ENCODE results near the gene PCDHAC2.

Gene PCDHAC2, protein sequence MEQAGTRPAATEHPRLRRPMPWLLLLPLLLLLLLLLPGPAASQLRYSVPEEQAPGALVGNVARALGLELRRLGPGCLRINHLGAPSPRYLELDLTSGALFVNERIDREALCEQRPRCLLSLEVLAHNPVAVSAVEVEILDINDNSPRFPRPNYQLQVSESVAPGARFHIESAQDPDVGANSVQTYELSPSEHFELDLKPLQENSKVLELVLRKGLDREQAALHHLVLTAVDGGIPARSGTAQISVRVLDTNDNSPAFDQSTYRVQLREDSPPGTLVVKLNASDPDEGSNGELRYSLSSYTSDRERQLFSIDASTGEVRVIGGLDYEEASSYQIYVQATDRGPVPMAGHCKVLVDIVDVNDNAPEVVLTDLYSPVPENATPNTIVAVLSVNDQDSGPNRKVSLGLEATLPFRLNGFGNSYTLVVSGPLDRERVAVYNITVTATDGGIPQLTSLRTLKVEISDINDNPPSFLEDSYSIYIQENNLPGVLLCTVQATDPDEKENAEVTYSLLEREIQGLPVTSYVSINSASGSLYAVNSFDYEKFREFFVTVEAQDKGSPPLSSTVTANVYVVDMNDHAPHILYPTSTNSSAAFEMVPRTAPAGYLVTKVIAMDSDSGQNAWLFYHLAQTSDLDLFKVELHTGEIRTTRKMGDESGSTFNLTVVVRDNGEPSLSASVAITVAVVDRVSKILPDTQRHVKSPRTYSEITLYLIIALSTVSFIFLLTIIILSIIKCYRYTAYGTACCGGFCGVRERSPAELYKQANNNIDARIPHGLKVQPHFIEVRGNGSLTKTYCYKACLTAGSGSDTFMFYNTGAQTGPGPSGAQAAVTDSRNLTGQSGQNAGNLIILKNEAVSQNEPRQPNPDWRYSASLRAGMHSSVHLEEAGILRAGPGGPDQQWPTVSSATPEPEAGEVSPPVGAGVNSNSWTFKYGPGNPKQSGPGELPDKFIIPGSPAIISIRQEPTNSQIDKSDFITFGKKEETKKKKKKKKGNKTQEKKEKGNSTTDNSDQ

GRCh38 chr5:140966293-140967225, at the start of gene PCDHAC2:
Gene PCDHAC2, plus strand, starts transcription at chr5:140966476. Its CDS starts 291 bp downstream, at chr5:140966767.
- Histone ChIP-seq H3K9ac (ENCODE audit: low read depth, low read length) (peak within 1 kb of the TSS; percentile 73), H3K9me3 (ENCODE audit: control insufficient read depth, insufficient read depth, low read length) (no peaks in the 10 kb centered on the region), H3K4me1 (ENCODE audit: insufficient read depth, low read length) (peaks cover 27% of the 10 kb centered on the region), H3K36me3 (ENCODE audit: insufficient read depth, low read length) (no peaks in the 10 kb centered on the region)

DNA sequence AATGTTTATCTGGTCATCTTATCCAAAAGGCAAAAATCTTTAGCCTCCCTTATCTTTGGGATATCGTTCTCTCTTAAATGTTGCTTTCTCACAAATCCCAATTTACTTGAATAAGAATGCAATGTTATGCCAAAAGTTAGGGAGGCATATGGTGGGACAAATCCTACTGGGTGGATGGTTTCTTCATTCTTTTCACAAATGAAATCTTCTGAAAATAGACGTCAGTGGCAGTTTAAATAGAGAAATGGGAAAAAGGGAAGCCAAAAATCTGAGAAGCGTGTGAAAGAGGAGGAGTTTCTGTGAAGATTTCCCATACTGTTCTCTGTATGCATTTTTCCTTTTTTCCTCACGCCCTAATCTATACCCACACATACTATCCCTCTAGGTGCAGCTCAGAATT, 42.7 kb upstream of the PCDHAC2 start:
- H3K9ac ChIP-seq (ENCODE audit: low read depth, low read length): no peak overlapping the region
- H3K36me3 ChIP-seq (ENCODE audit: insufficient read depth, low read length): no peaks in the 10 kb centered on the region
- H3K4me1 ChIP-seq (ENCODE audit: insufficient read depth, low read length): no peaks in the 10 kb centered on the region
- no peaks in the 10 kb centered on the region for H3K9me3 ChIP-seq (ENCODE audit: control insufficient read depth, insufficient read depth, low read length)

DNA sequence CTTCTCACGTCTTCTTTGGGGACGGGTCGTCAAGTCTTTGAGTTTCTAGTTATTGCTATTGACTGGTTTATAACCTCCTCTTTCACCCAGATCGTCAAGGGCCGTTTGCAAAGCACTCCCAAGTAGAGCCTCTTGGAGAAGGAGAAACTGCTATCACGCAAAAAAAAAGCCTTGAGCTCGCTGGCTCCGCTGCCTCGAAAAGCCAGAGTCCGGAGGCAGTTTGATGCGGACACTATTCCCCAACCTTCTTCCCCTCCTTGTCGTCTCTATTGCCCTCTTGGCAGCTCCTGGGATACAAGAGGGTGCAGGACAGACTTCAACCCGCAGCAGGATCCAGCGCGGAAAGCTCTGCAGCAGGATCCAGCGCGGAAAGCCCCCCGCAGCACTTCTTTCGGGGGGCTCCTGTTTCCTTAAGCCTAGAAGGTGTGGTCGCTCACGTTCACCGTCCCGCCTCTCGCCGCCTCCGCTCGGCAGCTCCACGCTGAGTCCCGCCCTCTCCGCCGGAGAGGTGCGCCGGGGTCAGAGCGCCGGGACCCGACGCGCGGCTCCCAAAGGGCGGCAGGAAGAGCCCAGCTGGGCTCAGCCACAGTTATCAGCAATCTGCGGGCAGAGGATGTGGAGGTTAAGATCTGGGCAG, 40.4 kb upstream of the PCDHAC2 start, which contains the start of gene PCDHAC1:
TSS of gene PCDHAC1 (plus strand) at position 494 of the 637 bp plus-strand sequence. CDS start 594 bp downstream, outside the sequence.
- Histone ChIP-seq H3K9ac (ENCODE audit: low read depth, low read length) (peak within 1 kb of the TSS; percentile 92), H3K9me3 (ENCODE audit: control insufficient read depth, insufficient read depth, low read length) (no peaks in the 10 kb centered on the region), H3K4me1 (ENCODE audit: insufficient read depth, low read length) (no peaks in the 10 kb centered on the region), H3K36me3 (ENCODE audit: insufficient read depth, low read length) (no peaks in the 10 kb centered on the region)

DNA sequence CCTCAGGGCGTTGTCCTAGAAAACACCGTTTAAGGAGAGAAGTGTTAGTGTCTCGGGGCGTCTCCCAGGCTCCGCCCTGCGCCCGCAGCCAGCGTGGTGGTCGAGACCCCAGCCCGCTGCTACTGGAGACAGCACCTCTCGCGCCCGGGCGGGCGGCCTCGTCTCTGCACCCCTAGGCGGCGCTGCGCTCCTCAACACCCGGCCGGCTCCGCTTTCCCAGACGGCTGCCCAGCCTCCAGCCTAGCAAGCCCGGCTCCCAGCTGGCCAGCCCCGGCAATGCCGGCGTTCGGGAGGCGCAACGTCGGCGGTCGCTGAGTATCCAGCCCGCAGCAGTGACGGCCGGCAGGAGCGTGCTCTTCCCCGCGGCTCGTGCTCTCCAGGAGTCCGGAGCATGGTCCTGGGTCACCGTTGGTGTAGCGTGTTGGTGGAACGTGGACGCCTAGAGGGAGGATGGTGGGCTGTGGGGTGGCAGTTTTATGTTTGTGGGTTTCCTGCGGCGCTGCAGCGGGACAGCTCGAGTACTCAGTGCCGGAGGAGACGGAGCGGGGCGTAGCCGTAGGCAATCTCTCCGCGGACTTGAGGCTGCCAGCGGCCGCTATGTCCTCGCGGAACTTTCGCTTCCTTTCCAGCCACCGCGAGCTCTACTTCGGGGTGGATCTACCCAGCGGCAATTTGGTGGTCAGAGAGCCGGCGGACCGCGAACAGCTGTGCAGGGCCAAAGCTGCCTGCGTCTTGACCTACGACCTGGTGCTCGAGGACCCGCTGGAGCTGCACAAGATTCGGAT, 39.6 kb upstream of the PCDHAC2 start:
- Histone ChIP-seq H3K36me3 (ENCODE audit: insufficient read depth, low read length) (no peaks in the 10 kb centered on the region), H3K9me3 (ENCODE audit: control insufficient read depth, insufficient read depth, low read length) (no peaks in the 10 kb centered on the region), H3K9ac (ENCODE audit: low read depth, low read length) (peak overlapping the region; percentile 92), H3K4me1 (ENCODE audit: insufficient read depth, low read length) (no peaks in the 10 kb centered on the region)

GRCh38 chr5:140927228-140927573, 39.1 kb upstream of the PCDHAC2 start:
- no peaks in the 10 kb centered on the region for H3K36me3 ChIP-seq (ENCODE audit: insufficient read depth, low read length)

GRCh38 chr5:140934964-140935606, 31.2 kb upstream of the PCDHAC2 start:
- Histone ChIP-seq H3K36me3 (ENCODE audit: insufficient read depth, low read length) (no peaks in the 10 kb centered on the region), H3K9ac (ENCODE audit: low read depth, low read length) (no peak overlapping the region)

More at GRCh38 chr5:140927228-140927573, 39.1 kb upstream of the PCDHAC2 start:
- H3K4me1 ChIP-seq (ENCODE audit: insufficient read depth, low read length): no peaks in the 10 kb centered on the region
- H3K9me3 ChIP-seq (ENCODE audit: control insufficient read depth, insufficient read depth, low read length): no peaks in the 10 kb centered on the region
- H3K9ac ChIP-seq (ENCODE audit: low read depth, low read length): peak overlapping the region; percentile 92

GRCh38 chr5:140946578-140946977, 19.7 kb upstream of the PCDHAC2 start:
- 0 out of 2 replicates have a peak, but pooled peaks cover 2% of the 10 kb centered on the region for H3K9me3 ChIP-seq (ENCODE audit: control insufficient read depth, insufficient read depth, low read length)
- no peaks in the 10 kb centered on the region for H3K4me1 ChIP-seq (ENCODE audit: insufficient read depth, low read length)
- H3K36me3 ChIP-seq (ENCODE audit: insufficient read depth, low read length): no peaks in the 10 kb centered on the region
- H3K9ac ChIP-seq (ENCODE audit: low read depth, low read length): no peak overlapping the region

More at GRCh38 chr5:140934964-140935606, 31.2 kb upstream of the PCDHAC2 start:
- Histone ChIP-seq H3K9me3 (ENCODE audit: control insufficient read depth, insufficient read depth, low read length) (no peaks in the 10 kb centered on the region), H3K4me1 (ENCODE audit: insufficient read depth, low read length) (no peaks in the 10 kb centered on the region)

GRCh38 chr5:140951636-140952035, 14.6 kb upstream of the PCDHAC2 start:
- Histone ChIP-seq H3K9me3 (ENCODE audit: control insufficient read depth, insufficient read depth, low read length) (no peaks in the 10 kb centered on the region), H3K9ac (ENCODE audit: low read depth, low read length) (no peak overlapping the region), H3K36me3 (ENCODE audit: insufficient read depth, low read length) (no peaks in the 10 kb centered on the region), H3K4me1 (ENCODE audit: insufficient read depth, low read length) (no peaks in the 10 kb centered on the region)

DNA sequence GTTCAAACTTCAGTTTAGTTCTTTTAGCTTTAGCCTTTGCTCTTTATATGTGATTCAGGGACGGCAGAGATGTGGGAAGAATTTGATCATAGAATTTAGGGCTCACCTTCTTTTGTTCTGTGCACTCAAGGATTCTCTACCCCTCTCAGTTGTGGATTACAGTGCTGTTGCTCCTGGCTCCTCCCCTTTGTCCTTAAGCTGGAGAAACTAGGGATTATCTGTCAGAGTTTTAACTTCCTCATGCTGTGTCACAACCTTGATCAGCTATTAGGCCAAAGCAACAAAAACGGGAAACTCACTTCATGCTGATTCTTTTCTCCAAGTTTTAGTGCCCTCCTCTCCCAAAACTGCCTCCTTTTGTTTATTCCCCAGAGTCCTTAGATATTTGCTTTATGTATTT, 13.0 kb upstream of the PCDHAC2 start:
- H3K4me1 ChIP-seq (ENCODE audit: insufficient read depth, low read length): no peaks in the 10 kb centered on the region
- H3K36me3 ChIP-seq (ENCODE audit: insufficient read depth, low read length): no peaks in the 10 kb centered on the region
- H3K9me3 ChIP-seq (ENCODE audit: control insufficient read depth, insufficient read depth, low read length): no peaks in the 10 kb centered on the region
- H3K9ac ChIP-seq (ENCODE audit: low read depth, low read length): no peak overlapping the region

DNA sequence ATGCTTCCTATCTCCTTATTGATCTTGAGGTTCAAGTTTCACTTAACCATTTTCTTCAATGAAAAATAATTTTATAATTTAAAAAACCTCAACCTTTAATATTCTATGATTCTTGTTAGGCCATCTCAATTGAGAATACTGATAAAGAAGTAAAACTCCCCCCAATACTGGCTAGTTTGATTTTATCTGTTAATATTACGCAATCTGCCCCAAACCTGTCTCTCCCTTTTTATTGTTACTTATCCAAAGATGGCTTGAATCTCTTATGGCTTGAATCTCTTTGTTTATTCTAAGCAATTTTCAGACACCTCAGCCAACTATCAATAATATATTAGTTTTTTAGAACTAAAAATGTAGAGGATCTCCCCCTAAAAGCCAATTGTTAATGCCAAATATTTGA, 4.1 kb upstream of the PCDHAC2 start:
- Histone ChIP-seq H3K9ac (ENCODE audit: low read depth, low read length) (no peak overlapping the region), H3K4me1 (ENCODE audit: insufficient read depth, low read length) (peaks cover 13% of the 10 kb centered on the region; the same call in 1 of the 2 replicates), H3K9me3 (ENCODE audit: control insufficient read depth, insufficient read depth, low read length) (no peaks in the 10 kb centered on the region), H3K36me3 (ENCODE audit: insufficient read depth, low read length) (no peaks in the 10 kb centered on the region)

GRCh38 chr5:140964356-140964755, 1.9 kb upstream of the PCDHAC2 start:
- Histone ChIP-seq H3K9ac (ENCODE audit: low read depth, low read length) (no peak overlapping the region), H3K9me3 (ENCODE audit: control insufficient read depth, insufficient read depth, low read length) (no peaks in the 10 kb centered on the region), H3K36me3 (ENCODE audit: insufficient read depth, low read length) (no peaks in the 10 kb centered on the region), H3K4me1 (ENCODE audit: insufficient read depth, low read length) (peaks cover 13% of the 10 kb centered on the region; the same call in 1 of the 2 replicates)

- H3K36me3 ChIP-seq (ENCODE audit: insufficient read depth, low read length): no peaks in the 10 kb centered on the region
- peak overlapping the region; percentile 73 for H3K9ac ChIP-seq (ENCODE audit: low read depth, low read length)
- H3K9me3 ChIP-seq (ENCODE audit: control insufficient read depth, insufficient read depth, low read length): no peaks in the 10 kb centered on the region
- H3K4me1 ChIP-seq (ENCODE audit: insufficient read depth, low read length): peaks cover 22% of the 10 kb centered on the region; the same call in 1 of the 2 replicates
These were observed 377 bp upstream of the PCDHAC2 start for GRCh38 chr5:140965905-140966292.
